ENCODE results near the gene DLK1. TPM values are rescaled to one million over a fixed set of nuclear protein-coding genes. Genes with fewer than 3 reads are reported as not detected.

Gene DLK1
- total and polyA plus RNA-seq, 4 donors: 0.05 to 9.9 (median 1.2) TPM; not detected in 1

DNA sequence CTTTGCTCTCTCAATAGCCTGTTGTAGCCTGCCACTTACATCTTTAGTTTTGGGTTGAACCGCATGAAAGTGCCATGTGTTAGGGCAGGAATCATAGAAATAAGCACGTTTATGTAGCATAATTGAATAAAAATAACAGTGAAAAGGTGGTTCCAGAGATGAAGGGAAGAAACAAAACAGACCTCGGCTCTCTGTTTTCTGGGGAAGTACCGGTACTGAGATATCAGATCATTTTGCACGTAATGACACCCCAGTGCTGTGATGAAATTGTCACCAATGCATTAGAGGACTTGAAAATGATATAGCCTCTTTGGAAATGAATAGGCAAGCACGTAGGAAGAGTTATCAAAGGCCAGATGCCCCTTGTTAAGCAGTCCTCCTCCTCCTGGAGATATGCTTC is 42.5 kb upstream of the DLK1 start:
- H3K9ac ChIP-seq (ENCODE audit: insufficient read depth in 1 of 2, low read length in 2 of 2): peak overlapping the region in 1 of 2 donors; percentile 8
- no peaks in the 10 kb centered on the region for H3K9me3 ChIP-seq (ENCODE audit: control insufficient read depth in 4 of 4, insufficient read depth in 3 of 4, low read length in 3 of 4)
- H3K27ac ChIP-seq (ENCODE audit: low read depth in 1 of 2, low read length in 1 of 2): no peak overlapping the region
- H3K4me1 ChIP-seq (ENCODE audit: control insufficient read depth in 5 of 5, insufficient read depth in 5 of 5, low read length in 5 of 5): peaks cover 0 to 29% (median 10%) of the 10 kb centered on the region in 5 donors
- no peak for DNase-seq
- H3K36me3 ChIP-seq (ENCODE audit: control insufficient read depth in 4 of 4, insufficient read depth in 4 of 4, low read length in 4 of 4): no peaks in the 10 kb centered on the region
- H3K27me3 ChIP-seq (ENCODE audit: control insufficient read depth in 3 of 3, insufficient read depth in 3 of 3, low read length in 2 of 3): no peaks in the 10 kb centered on the region
- 56 to 62% methylated on average over 6 of the region's 6 CpGs for WGBS, 2 donors
- ATAC-seq (ENCODE audit: insufficient read depth, low FRiP score): no peak
- H3K4me3 ChIP-seq: no peak overlapping the region
- TF ChIP-seq, protein P1, sequence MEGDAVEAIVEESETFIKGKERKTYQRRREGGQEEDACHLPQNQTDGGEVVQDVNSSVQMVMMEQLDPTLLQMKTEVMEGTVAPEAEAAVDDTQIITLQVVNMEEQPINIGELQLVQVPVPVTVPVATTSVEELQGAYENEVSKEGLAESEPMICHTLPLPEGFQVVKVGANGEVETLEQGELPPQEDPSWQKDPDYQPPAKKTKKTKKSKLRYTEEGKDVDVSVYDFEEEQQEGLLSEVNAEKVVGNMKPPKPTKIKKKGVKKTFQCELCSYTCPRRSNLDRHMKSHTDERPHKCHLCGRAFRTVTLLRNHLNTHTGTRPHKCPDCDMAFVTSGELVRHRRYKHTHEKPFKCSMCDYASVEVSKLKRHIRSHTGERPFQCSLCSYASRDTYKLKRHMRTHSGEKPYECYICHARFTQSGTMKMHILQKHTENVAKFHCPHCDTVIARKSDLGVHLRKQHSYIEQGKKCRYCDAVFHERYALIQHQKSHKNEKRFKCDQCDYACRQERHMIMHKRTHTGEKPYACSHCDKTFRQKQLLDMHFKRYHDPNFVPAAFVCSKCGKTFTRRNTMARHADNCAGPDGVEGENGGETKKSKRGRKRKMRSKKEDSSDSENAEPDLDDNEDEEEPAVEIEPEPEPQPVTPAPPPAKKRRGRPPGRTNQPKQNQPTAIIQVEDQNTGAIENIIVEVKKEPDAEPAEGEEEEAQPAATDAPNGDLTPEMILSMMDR (IDR thresholded peaks at IDR 0.05; ENCODE audit: control extremely low read depth, extremely low read depth): no peak

DNA sequence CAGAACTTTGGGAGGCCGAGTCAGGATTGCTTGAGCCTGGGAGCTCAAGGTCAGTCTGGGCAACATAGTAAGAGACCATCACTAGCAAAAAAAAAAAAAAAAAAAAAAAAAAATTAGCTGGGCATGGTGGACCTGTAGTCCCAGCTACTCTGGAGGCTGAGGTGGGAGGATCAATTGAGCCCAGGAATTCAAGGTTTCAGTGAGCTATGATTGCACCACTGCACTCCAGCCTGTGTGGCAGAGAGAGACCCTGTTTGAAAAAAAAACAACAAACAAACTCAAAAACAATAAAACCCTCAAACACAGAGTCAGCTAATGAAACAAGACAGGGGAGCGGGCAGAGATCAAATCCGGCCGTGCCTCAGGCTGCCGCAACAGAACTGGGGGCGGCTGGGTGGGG is 41.7 kb upstream of the DLK1 start:
- 89 to 97% methylated on average over 6 of the region's 6 CpGs for WGBS, 2 donors
- no peak overlapping the region for H3K4me3 ChIP-seq
- DNase-seq (no peak), ATAC-seq (ENCODE audit: insufficient read depth, low FRiP score) (no peak)
- H3K36me3 ChIP-seq (ENCODE audit: control insufficient read depth in 4 of 4, insufficient read depth in 4 of 4, low read length in 4 of 4): no peaks in the 10 kb centered on the region
- TF ChIP-seq, protein P1 (IDR thresholded peaks at IDR 0.05; ENCODE audit: control extremely low read depth, extremely low read depth): no peak
- H3K9ac ChIP-seq (ENCODE audit: insufficient read depth in 1 of 2, low read length in 2 of 2): no peak overlapping the region
- H3K4me1 ChIP-seq (ENCODE audit: control insufficient read depth in 5 of 5, insufficient read depth in 5 of 5, low read length in 5 of 5): peaks cover 0 to 21% (median 4%) of the 10 kb centered on the region in 5 donors
- no peak overlapping the region for H3K27ac ChIP-seq (ENCODE audit: low read depth in 1 of 2, low read length in 1 of 2)
- no peaks in the 10 kb centered on the region for H3K27me3 ChIP-seq (ENCODE audit: control insufficient read depth in 3 of 3, insufficient read depth in 3 of 3, low read length in 2 of 3)
- no peaks in the 10 kb centered on the region for H3K9me3 ChIP-seq (ENCODE audit: control insufficient read depth in 4 of 4, insufficient read depth in 3 of 4, low read length in 3 of 4)

DNA sequence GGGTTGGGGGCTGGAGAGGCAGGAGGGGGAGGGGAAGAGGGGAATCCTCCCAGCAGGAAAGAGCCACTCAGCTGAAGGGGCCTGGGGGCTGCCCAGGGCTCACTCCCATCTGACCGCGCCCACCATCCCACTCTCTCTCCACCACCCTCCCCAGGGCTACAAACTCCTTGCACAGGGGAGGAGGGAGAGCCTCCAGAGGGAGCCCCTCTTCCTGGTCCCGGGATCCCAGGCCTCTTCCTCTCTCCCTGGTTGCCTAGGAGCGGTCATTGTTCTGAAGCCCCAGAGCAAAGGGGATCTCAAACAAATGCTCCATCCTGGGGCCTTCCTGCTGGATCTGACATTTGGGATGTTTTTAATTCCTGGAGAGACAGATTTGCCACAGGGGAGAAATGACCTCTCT is 39.8 kb upstream of the DLK1 start:
- Histone ChIP-seq H3K4me1 (ENCODE audit: control insufficient read depth in 5 of 5, insufficient read depth in 5 of 5, low read length in 5 of 5) (peaks cover 0 to 7% (median 0%) of the 10 kb centered on the region in 5 donors), H3K9ac (ENCODE audit: insufficient read depth in 1 of 2, low read length in 2 of 2) (no peak overlapping the region), H3K27ac (ENCODE audit: low read depth in 1 of 2, low read length in 1 of 2) (no peak overlapping the region), H3K36me3 (ENCODE audit: control insufficient read depth in 4 of 4, insufficient read depth in 4 of 4, low read length in 4 of 4) (no peaks in the 10 kb centered on the region), H3K9me3 (ENCODE audit: control insufficient read depth in 4 of 4, insufficient read depth in 3 of 4, low read length in 3 of 4) (no peaks in the 10 kb centered on the region), H3K4me3 (no peak overlapping the region), H3K27me3 (ENCODE audit: control insufficient read depth in 3 of 3, insufficient read depth in 3 of 3, low read length in 2 of 3) (no peaks in the 10 kb centered on the region)
- DNase-seq (no peak), ATAC-seq (ENCODE audit: insufficient read depth, low FRiP score) (no peak)
- WGBS, 2 donors: 72 to 75% methylated on average over 4 of the region's 4 CpGs
- TF ChIP-seq, protein P1 (IDR thresholded peaks at IDR 0.05; ENCODE audit: control extremely low read depth, extremely low read depth): no peak

DNA sequence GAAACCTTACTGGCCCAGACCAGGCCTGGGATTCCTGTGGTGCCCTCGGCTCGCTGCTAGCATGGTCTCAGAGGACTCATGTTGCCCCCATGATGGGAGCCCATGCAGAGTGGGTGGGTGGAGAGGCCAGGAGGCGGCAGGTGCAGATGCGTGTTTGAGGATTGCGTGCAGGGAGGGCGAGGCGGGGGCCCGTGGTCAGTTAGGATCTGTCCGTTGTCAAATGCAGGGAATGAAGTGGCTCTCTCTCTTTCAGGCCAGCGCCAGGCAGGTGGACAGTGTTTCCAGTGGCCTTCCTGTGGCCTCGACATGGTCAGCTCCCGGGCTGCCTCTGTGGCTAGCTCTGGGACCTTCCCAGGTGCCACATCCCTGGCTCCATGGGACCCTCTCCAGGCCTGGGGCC is 39.3 kb upstream of the DLK1 start:
- Histone ChIP-seq H3K4me1 (ENCODE audit: control insufficient read depth in 5 of 5, insufficient read depth in 5 of 5, low read length in 5 of 5) (peaks cover 0 to 7% (median 0%) of the 10 kb centered on the region in 5 donors), H3K9me3 (ENCODE audit: control insufficient read depth in 4 of 4, insufficient read depth in 3 of 4, low read length in 3 of 4) (no peaks in the 10 kb centered on the region), H3K27ac (ENCODE audit: low read depth in 1 of 2, low read length in 1 of 2) (no peak overlapping the region), H3K9ac (ENCODE audit: insufficient read depth in 1 of 2, low read length in 2 of 2) (no peak overlapping the region), H3K27me3 (ENCODE audit: control insufficient read depth in 3 of 3, insufficient read depth in 3 of 3, low read length in 2 of 3) (no peaks in the 10 kb centered on the region), H3K4me3 (no peak overlapping the region), H3K36me3 (ENCODE audit: control insufficient read depth in 4 of 4, insufficient read depth in 4 of 4, low read length in 4 of 4) (no peaks in the 10 kb centered on the region)
- TF ChIP-seq, protein P1 (IDR thresholded peaks at IDR 0.05; ENCODE audit: control extremely low read depth, extremely low read depth): no peak
- DNase-seq (no peak), ATAC-seq (ENCODE audit: insufficient read depth, low FRiP score) (no peak)
- WGBS, 2 donors: 93 to 94% methylated on average over 12 of the region's 12 CpGs

Data from lung (tissue), 12 donors.